Suprapubic skin (tissue), 4 donors: ENCODE measurements around the gene SLC22A9. TPM values are rescaled to one million over a fixed set of nuclear protein-coding genes. Genes with fewer than 3 reads are reported as not detected.

Source experiments
- DNase-seq, 2 donors: peaks; one replicate each; pipeline ENCODE4 v3.0.0-alpha.2; 2019; ENCODE audit warnings: low spot score in 2 of 2
- H3K27ac ChIP-seq: fragments of 200-600 bp; sonication (generic); one replicate; pipeline ENCODE4 v1.5.1; 2019
- H3K27me3 ChIP-seq: fragments of 200-600 bp; sonication (generic); one replicate; pipeline ENCODE4 v1.5.1; 2019
- H3K36me3 ChIP-seq: fragments of 200-600 bp; sonication (generic); one replicate; pipeline ENCODE4 v1.5.1; 2019
- H3K4me1 ChIP-seq: fragments of 200-600 bp; sonication (generic); one replicate; pipeline ENCODE4 v1.5.1; 2019
- H3K4me3 ChIP-seq: fragments of 200-600 bp; sonication (generic); one replicate; pipeline ENCODE4 v1.5.1; 2019; ENCODE audit warnings: mild to moderate bottlenecking
- H3K9me3 ChIP-seq: fragments of 200-600 bp; sonication (generic); one replicate; pipeline ENCODE4 v1.5.1; 2019
- EP300 ChIP-seq: sonication (generic); formaldehyde crosslinking; IDR thresholded peaks from one replicate; pipeline ENCODE4 v1.6.1; 2017; ENCODE audit warnings: antibody characterized with exemption
- POLR2A ChIP-seq, 2 donors: fragments of 450-650 bp; IDR thresholded peaks; one replicate each; pipeline ENCODE4 v1.6.1; 2017; ENCODE audit warnings: antibody characterized with exemption in 2 of 2, mild to moderate bottlenecking in 2 of 2, moderate library complexity in 2 of 2
- POLR2AphosphoS5 ChIP-seq, 3 donors: sonication (generic); formaldehyde crosslinking; IDR thresholded peaks; one replicate each; pipeline ENCODE4 v1.6.1; 2017; ENCODE audit warnings: antibody characterized with exemption in 3 of 3
- WGBS: methylation state at CpG from one replicate; pipeline ENCODE4 v1.1.5; 2018; 5-methylcytosine and 5-hydroxymethylcytosine counted together
- total RNA-seq, 4 donors: library from RNA; depleted of rRNA; stranded (reverse); fragments of >200 nt; gene quantifications; one replicate each; pipeline ENCODE4 v1.1.0, GENCODE V29; 2016
- TF ChIP-seq, protein P1 (sequence below), 2 donors: fragments of 200-600 bp in 1 of 2; fragments of 450-650 bp in 1 of 2; sonication (generic) in 1 of 2; IDR thresholded peaks; one replicate each; pipeline ENCODE4 v1.5.1; 2016 to 2019; ENCODE audit warnings: antibody characterized with exemption in 2 of 2, mild to moderate bottlenecking in 1 of 2, moderate library complexity in 1 of 2

The SLC22A9 gene
- total RNA-seq, 4 donors from 2014 or later, result not detected

- no peaks in the 10 kb centered on the region for H3K4me1 ChIP-seq
- H3K27ac ChIP-seq, result no peak overlapping the region
- no peak overlapping the region for H3K4me3 ChIP-seq
- 35% methylated on average over 2 of the region's 2 CpGs for WGBS
- TF ChIP-seq EP300, result no peak
- TF ChIP-seq POLR2A (IDR thresholded peaks at IDR 0.05), result no peak
- no peak for TF ChIP-seq POLR2AphosphoS5 (IDR thresholded peaks at IDR 0.05)
- TF ChIP-seq, protein P1, sequence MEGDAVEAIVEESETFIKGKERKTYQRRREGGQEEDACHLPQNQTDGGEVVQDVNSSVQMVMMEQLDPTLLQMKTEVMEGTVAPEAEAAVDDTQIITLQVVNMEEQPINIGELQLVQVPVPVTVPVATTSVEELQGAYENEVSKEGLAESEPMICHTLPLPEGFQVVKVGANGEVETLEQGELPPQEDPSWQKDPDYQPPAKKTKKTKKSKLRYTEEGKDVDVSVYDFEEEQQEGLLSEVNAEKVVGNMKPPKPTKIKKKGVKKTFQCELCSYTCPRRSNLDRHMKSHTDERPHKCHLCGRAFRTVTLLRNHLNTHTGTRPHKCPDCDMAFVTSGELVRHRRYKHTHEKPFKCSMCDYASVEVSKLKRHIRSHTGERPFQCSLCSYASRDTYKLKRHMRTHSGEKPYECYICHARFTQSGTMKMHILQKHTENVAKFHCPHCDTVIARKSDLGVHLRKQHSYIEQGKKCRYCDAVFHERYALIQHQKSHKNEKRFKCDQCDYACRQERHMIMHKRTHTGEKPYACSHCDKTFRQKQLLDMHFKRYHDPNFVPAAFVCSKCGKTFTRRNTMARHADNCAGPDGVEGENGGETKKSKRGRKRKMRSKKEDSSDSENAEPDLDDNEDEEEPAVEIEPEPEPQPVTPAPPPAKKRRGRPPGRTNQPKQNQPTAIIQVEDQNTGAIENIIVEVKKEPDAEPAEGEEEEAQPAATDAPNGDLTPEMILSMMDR (IDR thresholded peaks at IDR 0.05), result no peak
- no peaks in the 10 kb centered on the region for H3K27me3 ChIP-seq
- H3K36me3 ChIP-seq, result no peaks in the 10 kb centered on the region
- H3K9me3 ChIP-seq, result no peaks in the 10 kb centered on the region
- DNase-seq, result no peak
Measured at GRCh38 chr11:63380130-63380529, 10.5 kb downstream of the SLC22A9 start.

DNA sequence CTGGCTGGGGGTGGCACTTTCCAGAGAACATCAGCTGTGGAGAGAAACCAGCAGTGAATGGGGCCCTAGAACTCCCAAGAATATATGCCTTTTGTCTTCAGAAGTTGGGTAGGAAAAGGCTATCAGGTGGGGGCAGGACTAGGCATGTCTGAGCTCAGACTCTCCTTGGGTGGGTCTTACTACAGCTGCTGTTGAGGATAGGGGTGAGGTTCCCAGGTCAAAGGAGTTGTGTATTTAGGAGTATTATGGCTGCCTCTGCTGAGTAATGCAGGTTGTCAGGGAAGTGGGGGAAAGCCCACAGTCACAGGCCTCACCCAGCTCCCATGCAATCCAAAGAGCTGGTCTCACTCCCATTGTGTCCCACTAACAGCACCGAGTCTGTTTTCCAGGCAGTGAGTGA, 26.1 kb downstream of the SLC22A9 start:
- 89% methylated on average over 1 of the region's 1 CpG for WGBS
- H3K36me3 ChIP-seq, result no peaks in the 10 kb centered on the region
- no peak overlapping the region for H3K4me3 ChIP-seq
- H3K9me3 ChIP-seq, result no peaks in the 10 kb centered on the region
- no peaks in the 10 kb centered on the region for H3K4me1 ChIP-seq
- H3K27ac ChIP-seq, result no peak overlapping the region
- DNase-seq, result no peak
- peaks cover 4% of the 10 kb centered on the region for H3K27me3 ChIP-seq
- TF ChIP-seq POLR2A (IDR thresholded peaks at IDR 0.05) (no peak), EP300 (no peak), POLR2AphosphoS5 (IDR thresholded peaks at IDR 0.05) (no peak)
- TF ChIP-seq, protein P1 (IDR thresholded peaks at IDR 0.05), result no peak

- DNase-seq, result no peak
- Histone ChIP-seq H3K9me3 (no peaks in the 10 kb centered on the region), H3K36me3 (no peaks in the 10 kb centered on the region), H3K4me1 (no peaks in the 10 kb centered on the region), H3K27me3 (no peaks in the 10 kb centered on the region), H3K4me3 (no peak overlapping the region), H3K27ac (no peak overlapping the region)
- TF ChIP-seq, protein P1 (IDR thresholded peaks at IDR 0.05), result no peak
- TF ChIP-seq POLR2A (IDR thresholded peaks at IDR 0.05) (no peak), EP300 (no peak)
- WGBS, result 83% methylated on average over 5 of the region's 5 CpGs
Measured at GRCh38 chr11:63404161-63404935, 34.8 kb downstream of the SLC22A9 start.

DNA sequence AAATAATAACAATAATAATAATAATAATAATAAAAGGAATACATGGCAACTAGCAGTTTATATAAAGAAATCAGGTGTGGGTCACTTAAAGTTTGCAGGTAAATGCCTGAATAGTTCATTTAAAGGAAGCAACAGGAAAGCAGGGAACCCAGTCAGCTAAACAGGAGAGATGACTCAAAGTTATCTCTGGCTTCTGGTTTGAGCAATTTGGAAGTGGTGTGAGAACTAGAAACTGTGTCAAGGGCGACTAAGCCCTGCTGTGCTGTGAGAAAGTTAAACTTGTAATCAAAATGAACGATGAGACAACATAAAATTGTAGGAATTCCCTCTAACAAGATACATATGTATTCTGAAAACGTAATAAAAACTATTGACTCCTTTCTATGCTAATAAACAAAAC, 35.5 kb downstream of the SLC22A9 start:
- no peak overlapping the region for H3K27ac ChIP-seq
- no peaks in the 10 kb centered on the region for H3K36me3 ChIP-seq
- no peaks in the 10 kb centered on the region for H3K4me1 ChIP-seq
- no peaks in the 10 kb centered on the region for H3K27me3 ChIP-seq
- no peak for DNase-seq
- H3K4me3 ChIP-seq, result no peak overlapping the region
- TF ChIP-seq EP300 (no peak), POLR2AphosphoS5 (IDR thresholded peaks at IDR 0.05) (no peak)
- TF ChIP-seq, protein P1 (IDR thresholded peaks at IDR 0.05), result no peak
- no peaks in the 10 kb centered on the region for H3K9me3 ChIP-seq
- WGBS, result 56% methylated on average over 3 of the region's 3 CpGs

GRCh38 chr11:63406458-63406857, 36.9 kb downstream of the SLC22A9 start:
- TF ChIP-seq EP300 (no peak), POLR2AphosphoS5 (IDR thresholded peaks at IDR 0.05) (no peak), POLR2A (IDR thresholded peaks at IDR 0.05) (no peak)
- TF ChIP-seq, protein P1 (IDR thresholded peaks at IDR 0.05), result no peak
- 64% methylated on average over 2 of the region's 2 CpGs for WGBS

More at GRCh38 chr11:63406458-63406857, 36.9 kb downstream of the SLC22A9 start:
- H3K27ac ChIP-seq, result no peak overlapping the region
- no peak for DNase-seq
- no peaks in the 10 kb centered on the region for H3K27me3 ChIP-seq
- no peaks in the 10 kb centered on the region for H3K4me1 ChIP-seq
- no peak overlapping the region for H3K4me3 ChIP-seq
- no peaks in the 10 kb centered on the region for H3K9me3 ChIP-seq
- H3K36me3 ChIP-seq, result no peaks in the 10 kb centered on the region
